HepG2 (cell line): ENCODE measurements around the gene MLLT1.

Source experiments
- CTCF ChIP-seq: sonication (generic); formaldehyde crosslinking; IDR thresholded peaks from 2 replicates; pipeline ENCODE4 v1.5.0; 2020; ENCODE audit warnings: mild to moderate bottlenecking, missing genetic modification reagents, moderate library complexity
- FOXA3 ChIP-seq: IDR thresholded peaks from 2 replicates; pipeline ENCODE4 v1.6.1; 2016; ENCODE audit warnings: missing genetic modification reagents, missing compliant biosample characterization
- HOXA3 ChIP-seq: sonication (generic); formaldehyde crosslinking; IDR thresholded peaks from 2 replicates; pipeline ENCODE4 v1.5.0; 2020; ENCODE audit warnings: missing genetic modification reagents
- KDM5A ChIP-seq: fragments of 200-600 bp; sonication (generic); IDR thresholded peaks from 2 replicates; pipeline ENCODE4 v1.7.0; 2018; ENCODE audit warnings: antibody characterized with exemption, mild to moderate bottlenecking, low read length, borderline replicate concordance
- SMC3 ChIP-seq: IDR thresholded peaks from 2 replicates; pipeline ENCODE4 v1.6.1; 2011; ENCODE audit warnings: low read length, improper control_type of control experiment
- TCF7L2 ChIP-seq: IDR thresholded peaks from 2 replicates; pipeline ENCODE4 v1.6.1; 2011; ENCODE audit warnings: mild to moderate bottlenecking, low read depth, low read length, moderate library complexity
- ZMAT5 ChIP-seq: sonication (generic); formaldehyde crosslinking; IDR thresholded peaks from 2 replicates; pipeline ENCODE4 v1.5.0; 2020; ENCODE audit warnings: mild to moderate bottlenecking, low read depth, missing genetic modification reagents, borderline replicate concordance
- ZNF24 ChIP-seq: fragments of 450-650 bp; IDR thresholded peaks from 2 replicates; pipeline ENCODE4 v1.6.1; 2017; ENCODE audit warnings: antibody characterized with exemption, mild to moderate bottlenecking
- ZNF720 ChIP-seq: sonication (generic); formaldehyde crosslinking; IDR thresholded peaks from 2 replicates; pipeline ENCODE4 v1.4.0; 2020; ENCODE audit warnings: missing genetic modification reagents

GRCh38 chr19:6164906-6165531 lies 114.8 kb downstream of the MLLT1 start:
- TF ChIP-seq ZMAT5 (CRISPR knock-in tag), result no peak
- TF ChIP-seq KDM5A, result no peak
- no peak for TF ChIP-seq HOXA3 (CRISPR knock-in tag)
- no peak for TF ChIP-seq ZNF720
- TF ChIP-seq FOXA3 (CRISPR knock-in tag), result no peak
- TF ChIP-seq CTCF (CRISPR knock-in tag), result no peak
- no peak for TF ChIP-seq SMC3
- TF ChIP-seq ZNF24, result no peak
- no peak for TF ChIP-seq TCF7L2
